Caco-2 (cell line): ENCODE data around the gene GRIA1. TPM values are rescaled to one million over a fixed set of nuclear protein-coding genes. Genes with fewer than 3 reads are reported as not detected.

Experiments
- BruUV-seq: library from RNA; stranded (reverse); fragments of 400-500 nt; replicated peaks from 2 replicates; lab custom pipeline; 2021; lab: Mats Ljungman, UMichigan
- CTCF ChIA-PET: fragments of 300-600 bp; sonication (Branson Sonifier 250); formaldehyde crosslinking; loops from one replicate; lab custom pipeline; 2022; ENCODE audit warnings: antibody characterized with exemption; lab: Charles Lee
- POLR2A ChIA-PET: fragments of 300-600 bp; sonication (Branson Sonifier 250); formaldehyde crosslinking; loops from one replicate; lab custom pipeline; 2022; ENCODE audit warnings: antibody characterized with exemption; lab: Charles Lee
- DNase-seq, 2 experiments: peaks; one replicate each; pipeline versions ENCODE4 v3.0.0 to v3.0.0-alpha.2; 2020 to 2022
- H3K27me3 ChIP-seq: replicated peaks from 2 replicates; pipeline ENCODE4 v1.6.0; 2011; ENCODE audit warnings: low read length; ENCODE audit not compliant: control insufficient read depth, insufficient read depth
- H3K36me3 ChIP-seq: 2 replicates; pipeline ENCODE4 v1.5.1; 2011; ENCODE audit warnings: low read length; ENCODE audit not compliant: control insufficient read depth, insufficient read depth
- H3K4me1 ChIP-seq: fragments of 250-450 bp; sonication (Bioruptor Pico); 2 replicates; pipeline ENCODE4 v1.5.1; 2020; ENCODE audit warnings: mild to moderate bottlenecking
- H3K4me3 ChIP-seq: 2 replicates; pipeline ENCODE4 v1.5.1; 2011; ENCODE audit warnings: low read depth, mild to moderate bottlenecking, control low read depth, low read length
- H3K9me3 ChIP-seq: fragments of 250-450 bp; sonication (Bioruptor Pico); 2 replicates; pipeline ENCODE4 v1.5.1; 2020; ENCODE audit warnings: mild to moderate bottlenecking, moderate library complexity
- H3K27ac Mint-ChIP-seq: one replicate; pipeline ENCODE4 v1.8.0; 2022; ENCODE audit warnings: mixed read lengths; ENCODE audit not compliant: unreplicated experiment
- H3K27me3 Mint-ChIP-seq: one replicate; pipeline ENCODE4 v1.8.0; 2022; ENCODE audit warnings: mixed read lengths; ENCODE audit not compliant: insufficient read depth, unreplicated experiment
- H3K36me3 Mint-ChIP-seq: one replicate; pipeline ENCODE4 v1.8.0; 2022; ENCODE audit warnings: mild to moderate bottlenecking, mixed read lengths; ENCODE audit not compliant: insufficient read depth, unreplicated experiment
- H3K4me1 Mint-ChIP-seq: one replicate; pipeline ENCODE4 v1.8.0; 2022; ENCODE audit warnings: low read depth, mixed read lengths; ENCODE audit not compliant: unreplicated experiment
- H3K4me3 Mint-ChIP-seq: one replicate; pipeline ENCODE4 v1.8.0; 2022; ENCODE audit warnings: mild to moderate bottlenecking, moderate library complexity, mixed read lengths; ENCODE audit not compliant: unreplicated experiment
- H3K9me3 Mint-ChIP-seq: one replicate; pipeline ENCODE4 v1.8.0; 2022; ENCODE audit warnings: mixed read lengths; ENCODE audit not compliant: unreplicated experiment
- CTCF ChIP-seq, 2 experiments: fragments of 200-600 bp in 1 of 2; IDR thresholded peaks; 1 replicate in 1 of 2; 2 replicates in 1 of 2; pipeline versions ENCODE4 v1.5.1 to v1.8.0; 2011 to 2022; ENCODE audit warnings: antibody characterized with exemption in 1 of 2, control low read depth in 1 of 2, inconsistent platforms in 1 of 2, low read depth in 1 of 2, low read length in 1 of 2, mild to moderate bottlenecking in 1 of 2, moderate library complexity in 1 of 2; ENCODE audit not compliant: insufficient read depth in 1 of 2, severe bottlenecking in 1 of 2, unreplicated experiment in 1 of 2
- intact Hi-C: fragments of 100-400 bp; cut with micrococcal nuclease; formaldehyde crosslinking; loops from one replicate; pipeline ENCODE4 v1.10.0; 2022; ENCODE audit not compliant: unreplicated experiment
- total RNA-seq: library from RNA; stranded (reverse); gene quantifications from 2 replicates; pipeline ENCODE4 v1.2.3, GENCODE V29; 2022

GRIA1 gene
- total RNA-seq, 1 experiment from 2014 or later = not detected

- Histone ChIP-seq H3K4me1 (no peaks in the 10 kb centered on the region), H3K4me3 (no peak overlapping the region), H3K9me3 (no peaks in the 10 kb centered on the region), H3K27me3 (no peaks in the 10 kb centered on the region; the same call in 1 of the 2 replicates), H3K36me3 (no peaks in the 10 kb centered on the region)
- ChIA-PET CTCF (no interaction called here), POLR2A (no interaction called here)
- no peak for TF ChIP-seq CTCF (IDR thresholded peaks at IDR 0.05; ENCODE audit: insufficient read depth in 1 of 2, low read depth in 1 of 2, low read length in 1 of 2, severe bottlenecking in 1 of 2, unreplicated experiment in 1 of 2)
- intact Hi-C loops = no loop called here
- Mint-ChIP-seq H3K27me3 (peaks cover 5% of the 10 kb centered on the region), H3K4me3 (no peak overlapping the region), H3K36me3 (no peaks in the 10 kb centered on the region), H3K27ac (no peak overlapping the region), H3K9me3 (no peaks in the 10 kb centered on the region), H3K4me1 (no peaks in the 10 kb centered on the region)
- no TSS peak for BruUV-seq
- no peak for DNase-seq
These were observed 46.7 kb downstream of the GRIA1 start for GRCh38 chr5:153537207-153537606.

- ChIA-PET CTCF (no interaction called here), POLR2A (no interaction called here)
- no TSS peak for BruUV-seq
- Histone ChIP-seq H3K4me3 (no peak overlapping the region), H3K27me3 (no peaks in the 10 kb centered on the region), H3K36me3 (no peaks in the 10 kb centered on the region), H3K4me1 (no peaks in the 10 kb centered on the region), H3K9me3 (no peaks in the 10 kb centered on the region)
- H3K36me3 Mint-ChIP-seq = no peaks in the 10 kb centered on the region
- TF ChIP-seq CTCF (IDR thresholded peaks at IDR 0.05; ENCODE audit: insufficient read depth in 1 of 2, low read depth in 1 of 2, low read length in 1 of 2, severe bottlenecking in 1 of 2, unreplicated experiment in 1 of 2) = no peak
- intact Hi-C loops = no loop called here
- no peaks in the 10 kb centered on the region for H3K4me1 Mint-ChIP-seq
- peaks cover 6% of the 10 kb centered on the region for H3K27me3 Mint-ChIP-seq
- no peak overlapping the region for H3K4me3 Mint-ChIP-seq
- no peak overlapping the region for H3K27ac Mint-ChIP-seq
- DNase-seq = no peak
- H3K9me3 Mint-ChIP-seq = no peaks in the 10 kb centered on the region
These were observed 49.5 kb downstream of the GRIA1 start for GRCh38 chr5:153539983-153540382.

GRCh38 chr5:153542536-153542935 is 52.1 kb downstream of the GRIA1 start:
- Histone ChIP-seq H3K36me3 (no peaks in the 10 kb centered on the region), H3K4me1 (no peaks in the 10 kb centered on the region), H3K9me3 (no peaks in the 10 kb centered on the region), H3K4me3 (no peak overlapping the region), H3K27me3 (no peaks in the 10 kb centered on the region)
- no peak overlapping the region for H3K4me3 Mint-ChIP-seq
- no peaks in the 10 kb centered on the region for H3K9me3 Mint-ChIP-seq
- POLR2A ChIA-PET = no interaction called here
- H3K27ac Mint-ChIP-seq = no peak overlapping the region
- CTCF ChIA-PET = interaction anchor here (0.6 kb wide), 1 partner anchor 855 kb away, joined by 3 read pairs; no protein-coding TSS in a partner anchor
- no peak for DNase-seq
- peaks cover 9% of the 10 kb centered on the region for H3K27me3 Mint-ChIP-seq
- H3K4me1 Mint-ChIP-seq = no peaks in the 10 kb centered on the region
- intact Hi-C loops = no loop called here
- TF ChIP-seq CTCF (IDR thresholded peaks at IDR 0.05; ENCODE audit: insufficient read depth in 1 of 2, low read depth in 1 of 2, low read length in 1 of 2, severe bottlenecking in 1 of 2, unreplicated experiment in 1 of 2) = no peak
- BruUV-seq = no TSS peak
- H3K36me3 Mint-ChIP-seq = no peaks in the 10 kb centered on the region
